ENCODE results near the gene RBMS1.

DNA sequence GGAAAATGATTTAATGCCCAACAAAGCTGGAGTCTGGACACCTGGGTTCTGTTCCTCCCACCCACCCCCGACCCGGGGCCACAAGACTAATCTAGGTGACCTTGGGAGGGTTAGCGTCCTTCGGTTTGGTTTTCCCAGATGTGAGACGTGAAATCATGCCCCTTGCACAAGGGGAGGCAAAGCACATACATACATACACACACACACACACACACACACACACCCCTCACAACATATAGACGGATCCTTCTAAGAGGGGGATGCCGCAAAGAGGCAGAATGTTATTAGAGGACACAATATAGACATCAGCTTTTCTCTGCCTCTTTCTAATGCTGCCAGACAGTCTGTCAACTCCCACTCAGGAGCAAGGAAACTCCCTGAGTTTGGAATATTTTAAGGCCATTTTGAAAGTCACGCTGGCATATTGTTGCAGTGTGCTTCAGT, 616 bp upstream of the RBMS1 start:
- TF ChIP-seq, protein P1, sequence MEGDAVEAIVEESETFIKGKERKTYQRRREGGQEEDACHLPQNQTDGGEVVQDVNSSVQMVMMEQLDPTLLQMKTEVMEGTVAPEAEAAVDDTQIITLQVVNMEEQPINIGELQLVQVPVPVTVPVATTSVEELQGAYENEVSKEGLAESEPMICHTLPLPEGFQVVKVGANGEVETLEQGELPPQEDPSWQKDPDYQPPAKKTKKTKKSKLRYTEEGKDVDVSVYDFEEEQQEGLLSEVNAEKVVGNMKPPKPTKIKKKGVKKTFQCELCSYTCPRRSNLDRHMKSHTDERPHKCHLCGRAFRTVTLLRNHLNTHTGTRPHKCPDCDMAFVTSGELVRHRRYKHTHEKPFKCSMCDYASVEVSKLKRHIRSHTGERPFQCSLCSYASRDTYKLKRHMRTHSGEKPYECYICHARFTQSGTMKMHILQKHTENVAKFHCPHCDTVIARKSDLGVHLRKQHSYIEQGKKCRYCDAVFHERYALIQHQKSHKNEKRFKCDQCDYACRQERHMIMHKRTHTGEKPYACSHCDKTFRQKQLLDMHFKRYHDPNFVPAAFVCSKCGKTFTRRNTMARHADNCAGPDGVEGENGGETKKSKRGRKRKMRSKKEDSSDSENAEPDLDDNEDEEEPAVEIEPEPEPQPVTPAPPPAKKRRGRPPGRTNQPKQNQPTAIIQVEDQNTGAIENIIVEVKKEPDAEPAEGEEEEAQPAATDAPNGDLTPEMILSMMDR (IDR thresholded peaks at IDR 0.05 in 4 of 5, conservative IDR thresholded peaks at IDR 0.05 in 1 of 5) = no peak
- no peak for TF ChIP-seq POLR2A (IDR thresholded peaks at IDR 0.05)
